ENCODE measurements around the gene GFY. TPM values are rescaled to one million over a fixed set of nuclear protein-coding genes. Genes with fewer than 3 reads are reported as not detected.

The GFY gene
- total RNA-seq, 2 donors from 2014 or later = not detected

DNA sequence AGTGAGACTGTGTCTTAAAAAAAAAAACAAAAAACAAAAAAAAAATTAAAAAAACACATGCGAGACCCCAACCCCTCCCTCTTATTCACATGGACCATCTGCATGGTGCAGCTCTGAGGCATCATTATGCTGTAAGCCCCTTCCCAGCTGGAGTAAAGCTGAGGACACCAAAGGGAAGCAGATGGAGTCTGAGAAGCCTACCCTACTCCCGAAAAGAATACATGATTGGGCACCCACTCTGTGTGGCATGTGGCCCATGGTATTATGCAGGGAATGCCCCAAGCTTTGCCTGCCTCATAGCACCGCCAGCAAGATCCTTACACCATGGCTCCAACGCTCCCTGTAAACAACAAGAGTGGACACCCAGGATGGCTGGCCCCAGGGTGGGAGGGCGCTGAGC is 6.7 kb upstream of the GFY start:
- Mint-ChIP-seq H3K36me3 (ENCODE audit: low read depth) (no peaks in the 10 kb centered on the region), H3K4me3 (no peak overlapping the region), H3K27me3 (peaks cover 46% of the 10 kb centered on the region), H3K27ac (no peak overlapping the region), H3K4me1 (peaks cover 22% of the 10 kb centered on the region), H3K9me3 (no peaks in the 10 kb centered on the region)
- no peak for ATAC-seq (replicated peaks)

DNA sequence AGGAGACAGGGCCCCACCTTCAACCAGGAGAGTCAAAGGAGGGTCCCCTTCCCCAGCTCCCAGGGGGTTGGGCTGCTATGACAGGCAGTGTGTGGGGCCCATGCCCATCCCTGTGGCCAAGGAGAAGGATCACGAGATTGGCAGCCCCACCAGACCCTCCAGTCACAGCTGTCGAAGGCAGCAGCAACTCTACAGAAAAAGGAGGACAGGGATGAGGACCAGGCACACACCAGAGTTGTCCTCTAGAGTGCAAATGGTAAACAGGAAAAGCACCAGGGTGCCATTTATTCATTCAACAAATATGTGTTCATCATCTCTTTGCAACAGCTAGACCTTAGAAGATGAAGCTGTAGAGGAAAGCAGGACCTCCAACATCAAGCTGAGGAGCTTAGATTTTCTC is 6.0 kb upstream of the GFY start:
- Mint-ChIP-seq H3K4me3 (no peak overlapping the region), H3K4me1 (peaks cover 28% of the 10 kb centered on the region), H3K36me3 (ENCODE audit: low read depth) (no peaks in the 10 kb centered on the region), H3K27ac (no peak overlapping the region), H3K27me3 (peaks cover 52% of the 10 kb centered on the region), H3K9me3 (no peaks in the 10 kb centered on the region)
- no peak for ATAC-seq (replicated peaks)

DNA sequence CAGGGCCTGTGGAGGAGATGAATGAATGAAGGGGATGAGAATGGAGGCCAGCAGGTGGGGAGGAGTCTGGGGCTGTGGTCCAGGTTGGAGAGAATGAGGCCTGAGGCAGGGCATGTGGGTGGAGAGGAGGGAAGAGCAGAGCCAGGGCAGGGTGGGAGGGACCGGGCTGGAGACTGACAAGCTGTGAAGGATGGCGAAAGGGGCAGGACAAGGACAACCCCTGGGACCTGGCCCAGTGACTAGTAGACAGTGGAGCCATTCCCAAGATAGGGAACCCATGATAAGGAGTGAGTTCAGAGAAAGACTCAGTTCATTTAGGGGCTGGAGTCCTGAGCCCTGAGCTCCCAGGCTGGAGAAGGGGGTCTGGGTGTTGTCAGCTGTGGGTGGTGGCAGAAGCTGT is 5.0 kb upstream of the GFY start:
- H3K36me3 Mint-ChIP-seq (ENCODE audit: low read depth) = no peaks in the 10 kb centered on the region
- no peak overlapping the region for H3K4me3 Mint-ChIP-seq
- no peak for ATAC-seq (replicated peaks)
- H3K4me1 Mint-ChIP-seq = peaks cover 28% of the 10 kb centered on the region
- peaks cover 58% of the 10 kb centered on the region for H3K27me3 Mint-ChIP-seq
- no peak overlapping the region for H3K27ac Mint-ChIP-seq
- no peaks in the 10 kb centered on the region for H3K9me3 Mint-ChIP-seq

DNA sequence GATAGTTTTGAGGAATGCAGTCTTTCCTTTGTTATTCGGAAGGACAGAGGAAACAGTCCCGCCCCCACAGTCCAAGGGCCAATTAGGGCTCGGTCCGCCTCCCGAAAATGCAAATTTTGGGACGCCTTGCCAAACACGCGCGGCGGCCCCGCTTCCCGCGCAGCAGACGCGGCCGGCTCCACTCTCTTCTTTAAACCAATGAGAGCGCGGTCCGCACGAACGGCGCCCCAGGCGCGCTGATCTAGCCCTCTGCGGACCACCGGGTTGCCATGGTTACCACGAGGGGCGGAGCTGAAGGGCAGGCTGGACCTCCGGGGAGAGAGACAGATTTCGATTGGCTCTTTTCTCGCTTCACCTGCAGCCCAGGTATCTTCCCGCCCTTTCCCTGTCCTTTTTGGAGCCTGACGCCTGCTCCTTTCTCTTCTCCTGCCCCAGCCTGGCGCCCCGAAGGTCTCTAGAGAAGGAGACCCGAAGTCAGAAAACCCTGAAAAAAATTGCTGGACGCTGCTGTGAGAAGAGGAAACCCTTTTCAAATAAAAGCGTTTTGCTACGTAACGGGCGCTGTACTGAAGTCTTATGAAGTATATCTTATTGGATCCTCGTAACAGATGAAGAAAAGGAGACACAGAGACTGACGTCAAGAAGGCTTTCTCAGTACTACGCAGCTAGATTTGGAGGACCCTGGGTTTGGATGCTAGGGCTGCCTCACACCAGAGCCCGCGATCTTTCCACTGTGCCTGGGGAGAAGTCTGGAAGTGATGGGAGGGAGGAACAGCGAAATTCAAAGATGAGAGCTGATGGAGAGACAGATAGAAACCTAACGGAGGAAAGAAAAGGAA is 3.9 kb upstream of the GFY start:
- H3K9me3 Mint-ChIP-seq = no peaks in the 10 kb centered on the region
- peak overlapping the region; percentile 60 for H3K4me3 Mint-ChIP-seq
- peaks cover 28% of the 10 kb centered on the region for H3K4me1 Mint-ChIP-seq
- H3K27ac Mint-ChIP-seq = no peak overlapping the region
- no peaks in the 10 kb centered on the region for H3K36me3 Mint-ChIP-seq (ENCODE audit: low read depth)
- H3K27me3 Mint-ChIP-seq = peaks cover 67% of the 10 kb centered on the region
- ATAC-seq (replicated peaks) = peak; percentile 38

DNA sequence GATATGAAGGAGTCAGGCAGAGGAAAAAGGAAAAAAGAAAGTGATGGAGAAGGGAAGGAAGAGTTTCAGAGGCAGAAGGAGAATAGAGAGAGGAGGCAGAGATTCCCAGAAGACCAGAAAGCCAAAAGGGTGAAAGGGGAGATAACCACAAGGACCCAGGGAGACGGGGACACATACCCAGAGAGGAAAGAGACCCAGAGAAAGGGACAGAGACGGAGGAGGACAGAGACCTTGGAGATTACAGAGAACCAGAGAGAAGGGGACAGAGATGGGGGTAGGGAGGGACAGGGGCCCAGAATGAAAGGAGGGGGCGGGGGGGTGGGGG is 3.3 kb upstream of the GFY start:
- Mint-ChIP-seq H3K36me3 (ENCODE audit: low read depth) (no peaks in the 10 kb centered on the region), H3K27ac (no peak overlapping the region), H3K27me3 (peaks cover 73% of the 10 kb centered on the region), H3K9me3 (no peaks in the 10 kb centered on the region), H3K4me3 (peak overlapping the region; percentile 60), H3K4me1 (peaks cover 34% of the 10 kb centered on the region)
- no peak for ATAC-seq (replicated peaks)

DNA sequence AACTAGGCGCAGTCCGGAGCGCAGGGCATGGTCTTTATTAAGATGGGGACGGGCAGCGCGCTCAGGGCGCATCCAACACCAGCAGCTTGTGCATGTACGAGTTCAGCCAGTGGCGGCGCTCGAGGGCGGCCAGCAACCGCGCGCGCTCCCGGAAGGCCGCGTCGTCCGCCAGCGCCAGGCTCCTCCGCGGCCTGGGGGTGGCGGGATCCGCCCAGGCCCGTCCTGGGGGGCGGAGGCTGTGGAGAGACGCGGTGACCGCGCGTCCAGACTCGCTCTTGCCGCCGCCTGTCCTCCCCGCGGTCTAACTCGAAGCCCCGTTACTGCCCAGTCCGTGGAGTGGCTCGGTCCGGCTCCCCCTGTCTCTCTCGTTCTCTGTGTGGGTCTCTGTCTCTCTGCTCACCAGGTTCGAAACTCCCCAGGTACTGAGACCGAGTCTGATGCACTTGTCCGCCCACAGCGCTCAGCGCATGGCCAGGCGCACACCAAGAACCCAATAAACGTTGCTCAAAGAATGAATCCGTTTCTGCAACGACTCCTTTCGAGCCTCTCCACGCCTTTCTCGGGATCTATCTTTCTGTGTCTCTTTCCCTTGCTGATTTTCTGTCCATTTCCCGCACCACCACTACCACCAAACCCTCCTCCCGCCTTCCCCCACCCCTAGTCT is 2.6 kb upstream of the GFY start:
- H3K27ac Mint-ChIP-seq = no peak overlapping the region
- H3K36me3 Mint-ChIP-seq (ENCODE audit: low read depth) = no peaks in the 10 kb centered on the region
- H3K4me1 Mint-ChIP-seq = peaks cover 39% of the 10 kb centered on the region

DNA sequence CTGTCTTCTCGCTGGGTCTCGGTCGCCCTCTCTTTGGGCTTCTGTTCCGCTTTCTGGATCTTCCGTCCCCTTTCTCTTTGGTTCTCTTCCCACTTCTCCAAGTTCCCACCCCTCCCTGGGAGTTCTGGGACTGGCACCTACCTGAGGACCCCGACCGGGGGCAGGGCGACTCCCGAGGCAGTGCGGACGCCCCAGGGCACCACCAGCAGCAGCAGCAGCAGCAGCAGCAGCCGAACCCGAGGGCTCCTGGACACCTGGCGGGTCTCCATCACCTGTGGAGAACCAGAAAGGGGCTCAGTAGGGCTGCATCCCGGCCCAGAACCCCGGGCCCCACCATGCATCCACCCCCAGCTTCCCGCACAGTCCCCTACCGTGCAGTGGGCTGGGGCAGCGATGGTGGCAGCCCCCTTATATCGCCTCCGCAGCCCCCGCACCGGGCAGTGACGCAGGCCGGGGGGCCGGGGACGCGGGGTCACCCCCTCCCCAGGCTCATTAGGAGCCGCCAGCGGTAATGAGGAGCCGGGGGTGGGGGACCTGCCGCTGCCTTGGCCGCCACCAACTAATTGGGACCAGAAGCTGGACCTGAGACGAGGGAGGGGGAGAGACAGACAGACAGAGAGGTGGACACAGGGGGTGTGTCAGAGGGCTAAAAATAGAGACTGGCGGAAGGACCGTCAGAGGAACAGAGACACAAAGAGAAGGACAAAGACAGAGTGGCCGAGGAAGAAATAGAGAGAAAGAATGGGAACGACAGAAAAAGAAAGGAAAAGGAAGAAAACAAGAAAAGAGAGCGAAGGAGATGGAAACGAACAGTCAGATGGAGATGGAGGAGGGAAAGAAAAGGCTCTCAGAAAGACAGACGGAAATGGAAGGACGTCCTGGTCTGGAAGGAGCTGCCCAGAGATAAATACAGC is 1.9 kb upstream of the GFY start, which contains the start of gene PTH2:
Gene PTH2 (minus strand): TSS at position 371 of the 914 bp plus-strand sequence. CDS start 102 bp downstream, at position 269.
- Mint-ChIP-seq H3K4me3 (peak within 1 kb of the TSS; percentile 60), H3K27ac (no peak within 1 kb of the TSS), H3K36me3 (ENCODE audit: low read depth) (no peaks in the 10 kb centered on the region), H3K9me3 (no peaks in the 10 kb centered on the region), H3K4me1 (peaks cover 39% of the 10 kb centered on the region), H3K27me3 (peaks cover 75% of the 10 kb centered on the region)
- ATAC-seq (replicated peaks) = no peak

More for the DNA sequence above, 2.6 kb upstream of the GFY start:
- ATAC-seq (replicated peaks) = peak; percentile 81
- Mint-ChIP-seq H3K4me3 (peak overlapping the region; percentile 60), H3K27me3 (peaks cover 76% of the 10 kb centered on the region), H3K9me3 (no peaks in the 10 kb centered on the region)

DNA sequence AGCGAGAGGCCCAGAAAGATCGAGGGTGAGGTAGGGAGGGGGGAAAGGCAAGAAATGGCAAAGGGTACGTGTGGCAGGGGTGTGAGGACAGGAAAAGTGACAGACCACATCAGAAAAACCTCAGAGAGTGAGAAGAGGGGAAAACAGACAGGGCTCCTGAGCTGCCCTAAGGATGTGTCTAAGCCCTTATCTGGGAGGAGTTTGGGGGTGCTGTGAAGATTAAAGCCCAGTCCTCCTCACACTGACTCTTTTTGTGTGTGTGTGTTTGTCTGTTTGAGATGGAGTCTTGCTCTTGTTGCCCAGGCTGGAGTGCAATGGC is 1.2 kb upstream of the GFY start:
- Mint-ChIP-seq H3K9me3 (no peaks in the 10 kb centered on the region), H3K27me3 (peaks cover 78% of the 10 kb centered on the region), H3K36me3 (ENCODE audit: low read depth) (no peaks in the 10 kb centered on the region), H3K27ac (no peak overlapping the region), H3K4me3 (peak overlapping the region; percentile 60), H3K4me1 (peaks cover 39% of the 10 kb centered on the region)
- ATAC-seq (replicated peaks) = no peak

DNA sequence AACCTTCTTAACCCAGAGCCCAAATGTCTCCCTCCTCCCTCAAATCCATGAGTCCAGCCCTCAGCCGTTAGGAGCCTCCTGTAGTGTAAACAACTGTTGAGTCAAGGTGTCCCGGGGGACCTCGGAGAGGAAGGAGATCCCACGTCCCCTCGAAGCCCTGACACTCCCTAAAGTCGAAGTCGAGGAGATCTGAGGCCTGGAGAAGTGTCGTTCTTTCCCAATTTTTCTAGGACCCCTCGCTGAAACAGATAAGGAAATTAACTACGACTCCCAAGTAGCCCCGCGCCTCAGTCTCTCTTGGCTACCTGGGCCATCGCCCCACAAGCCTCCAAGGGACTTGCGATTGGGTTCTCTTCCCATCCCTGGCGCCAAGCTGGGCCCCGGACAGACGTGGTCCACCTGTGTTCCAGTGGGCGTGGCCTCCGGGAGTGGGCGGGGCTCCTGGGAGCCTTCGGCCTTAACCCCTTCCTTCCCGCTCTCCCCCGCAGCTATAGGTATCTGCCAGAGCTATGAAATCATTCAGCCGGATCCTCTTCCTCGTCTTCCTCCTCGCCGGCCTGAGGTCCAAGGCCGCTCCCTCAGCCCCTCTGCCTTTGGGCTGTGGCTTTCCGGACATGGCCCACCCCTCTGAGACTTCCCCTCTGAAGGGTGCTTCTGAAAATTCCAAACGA is 869 bp downstream of the GFY start:
- Mint-ChIP-seq H3K4me1 (peaks cover 46% of the 10 kb centered on the region), H3K9me3 (no peaks in the 10 kb centered on the region), H3K27me3 (peaks cover 76% of the 10 kb centered on the region), H3K36me3 (ENCODE audit: low read depth) (peaks cover 9% of the 10 kb centered on the region), H3K4me3 (no peak overlapping the region), H3K27ac (no peak overlapping the region)
- no peak for ATAC-seq (replicated peaks)

DNA sequence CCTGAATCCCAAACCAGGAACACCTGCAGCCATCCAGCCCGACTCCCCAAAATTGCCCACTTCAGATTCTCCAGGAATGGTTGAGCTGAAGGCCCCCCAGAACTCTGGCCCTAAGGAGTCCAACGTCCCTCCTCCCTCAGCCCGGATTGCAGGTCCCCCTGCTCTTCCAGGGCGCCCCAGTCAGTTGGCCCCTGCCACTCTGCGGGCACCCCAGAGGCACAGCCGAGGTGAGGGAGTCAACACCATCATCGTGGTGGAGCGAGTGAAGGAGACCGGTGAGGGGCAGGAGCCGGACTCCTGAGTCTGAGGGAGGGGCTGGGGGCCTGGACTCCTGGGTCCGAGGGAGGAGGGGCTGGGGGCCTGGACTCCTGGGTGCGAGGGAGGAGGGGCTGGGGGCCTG is 2.2 kb downstream of the GFY start:
- Mint-ChIP-seq H3K4me3 (peak overlapping the region; percentile 4), H3K27me3 (peaks cover 70% of the 10 kb centered on the region), H3K9me3 (no peaks in the 10 kb centered on the region), H3K27ac (no peak overlapping the region), H3K36me3 (ENCODE audit: low read depth) (peaks cover 9% of the 10 kb centered on the region), H3K4me1 (peaks cover 42% of the 10 kb centered on the region)
- no peak for ATAC-seq (replicated peaks)

DNA sequence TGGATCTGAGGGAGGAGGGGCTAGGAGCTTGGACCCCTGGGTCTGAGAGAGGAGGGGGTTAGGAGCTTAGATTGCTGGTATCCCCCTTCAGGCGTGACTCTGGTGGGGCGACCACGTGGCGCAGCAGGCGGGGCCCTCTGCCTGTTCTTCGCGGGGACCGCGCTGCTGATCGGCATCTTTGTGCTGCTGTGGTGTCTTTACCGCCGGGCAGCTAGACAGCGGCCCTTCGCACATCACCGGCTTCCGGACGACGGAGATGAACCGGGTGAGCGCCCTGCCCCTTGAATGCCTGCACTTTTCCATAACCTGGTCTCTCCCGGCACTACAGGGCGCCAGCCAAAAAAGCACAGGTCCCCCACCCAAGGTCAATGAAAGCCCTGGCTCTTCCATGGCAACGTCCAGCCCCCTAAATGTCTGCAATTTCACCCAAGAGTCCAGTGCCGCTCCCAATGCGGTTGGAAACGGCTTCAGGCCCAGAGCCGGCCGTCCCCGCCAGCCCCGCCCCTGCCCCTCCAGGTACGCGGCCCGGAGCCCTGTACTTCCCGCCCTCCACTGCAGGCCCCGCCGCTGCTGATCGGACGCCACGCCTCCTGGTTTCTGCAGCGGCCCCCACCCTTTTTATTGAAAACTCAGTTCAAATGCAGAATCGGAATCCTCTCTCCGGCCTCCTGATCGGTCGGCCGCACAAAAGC is 2.8 kb downstream of the GFY start:
- H3K4me1 Mint-ChIP-seq = peaks cover 37% of the 10 kb centered on the region
- peaks cover 69% of the 10 kb centered on the region for H3K27me3 Mint-ChIP-seq
- H3K4me3 Mint-ChIP-seq = peak overlapping the region; percentile 48
- peaks cover 9% of the 10 kb centered on the region for H3K36me3 Mint-ChIP-seq (ENCODE audit: low read depth)
- H3K9me3 Mint-ChIP-seq = no peaks in the 10 kb centered on the region
- ATAC-seq (replicated peaks) = peak; percentile 30
- H3K27ac Mint-ChIP-seq = no peak overlapping the region

DNA sequence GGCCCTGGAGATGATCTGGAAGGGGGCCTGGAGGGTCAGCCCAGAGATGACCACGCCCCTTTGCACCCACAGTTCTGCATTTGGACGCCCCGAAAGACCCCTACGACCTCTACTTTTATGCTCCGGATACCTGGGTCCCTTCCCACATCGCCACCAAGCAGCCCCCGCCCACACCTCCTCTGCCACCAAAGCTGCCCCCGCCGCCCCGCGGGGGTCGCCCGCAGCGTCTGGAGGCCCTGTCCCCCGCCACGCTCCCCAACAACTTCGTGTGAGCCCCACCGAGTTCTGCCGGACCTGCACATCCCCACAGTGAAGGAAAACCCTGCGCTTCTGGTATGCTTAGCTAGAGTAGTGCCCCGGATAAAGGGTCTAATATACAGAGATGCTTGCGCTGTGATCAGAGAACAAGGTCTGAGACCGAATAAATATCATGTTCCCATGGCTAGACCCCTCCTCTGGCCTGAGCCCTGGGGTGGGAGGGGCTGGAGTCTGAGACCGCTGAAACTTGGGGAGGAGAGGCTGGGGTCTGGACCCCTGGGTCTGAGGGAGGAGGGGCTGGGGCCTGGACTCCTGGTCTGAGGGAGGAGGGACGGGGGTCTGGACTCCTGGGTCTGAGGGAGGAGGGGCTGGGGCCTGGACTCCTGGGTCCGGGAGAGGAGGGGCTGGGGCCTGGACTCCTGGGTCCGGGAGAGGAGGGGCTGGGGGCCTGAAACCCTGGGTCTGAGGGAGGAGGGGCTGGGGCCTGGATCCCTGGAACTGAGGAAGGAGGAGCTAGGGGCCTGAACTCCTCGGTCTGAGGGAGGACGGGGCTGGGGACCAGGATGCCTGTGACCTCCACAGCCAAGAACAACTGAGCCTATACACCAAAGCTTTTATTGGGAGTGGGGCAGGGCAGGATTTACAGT is 3.6 kb downstream of the GFY start:
- Mint-ChIP-seq H3K4me1 (peaks cover 37% of the 10 kb centered on the region), H3K4me3 (peak overlapping the region; percentile 48), H3K27me3 (peaks cover 69% of the 10 kb centered on the region), H3K27ac (no peak overlapping the region), H3K36me3 (ENCODE audit: low read depth) (peaks cover 9% of the 10 kb centered on the region), H3K9me3 (no peaks in the 10 kb centered on the region)
- ATAC-seq (replicated peaks) = no peak

DNA sequence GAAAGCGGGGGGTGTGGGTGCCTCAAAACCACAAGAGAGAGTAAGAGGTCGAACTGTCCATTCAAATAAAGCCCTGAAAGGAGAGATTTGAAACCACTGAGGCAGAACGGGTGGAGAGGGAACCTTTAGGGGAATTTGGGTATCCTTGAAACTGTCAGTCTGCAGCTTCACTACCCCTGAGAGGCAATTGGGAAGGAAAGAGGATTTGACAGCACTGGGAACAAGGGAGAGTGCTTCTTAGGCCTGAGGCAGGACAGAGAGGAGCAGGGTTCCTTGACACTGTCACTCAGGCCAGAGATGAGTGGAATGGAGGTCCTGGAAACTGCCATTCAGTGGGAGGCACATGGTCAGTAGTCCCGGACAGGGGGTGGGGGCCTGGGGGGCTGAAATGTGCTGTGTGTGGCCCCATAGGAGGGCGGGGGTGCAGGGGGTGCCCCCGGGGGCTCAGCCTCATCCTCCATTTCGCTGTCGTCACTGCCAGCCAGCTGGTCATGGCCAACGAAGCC is 5.0 kb downstream of the GFY start:
- H3K9me3 Mint-ChIP-seq = no peaks in the 10 kb centered on the region
- H3K27ac Mint-ChIP-seq = no peak overlapping the region
- peaks cover 9% of the 10 kb centered on the region for H3K36me3 Mint-ChIP-seq (ENCODE audit: low read depth)
- H3K4me3 Mint-ChIP-seq = no peak overlapping the region
- no peak for ATAC-seq (replicated peaks)
- peaks cover 34% of the 10 kb centered on the region for H3K4me1 Mint-ChIP-seq
- H3K27me3 Mint-ChIP-seq = peaks cover 68% of the 10 kb centered on the region
